Measurements from ENCODE around the gene DOCK2.

DOCK2 gene

DNA sequence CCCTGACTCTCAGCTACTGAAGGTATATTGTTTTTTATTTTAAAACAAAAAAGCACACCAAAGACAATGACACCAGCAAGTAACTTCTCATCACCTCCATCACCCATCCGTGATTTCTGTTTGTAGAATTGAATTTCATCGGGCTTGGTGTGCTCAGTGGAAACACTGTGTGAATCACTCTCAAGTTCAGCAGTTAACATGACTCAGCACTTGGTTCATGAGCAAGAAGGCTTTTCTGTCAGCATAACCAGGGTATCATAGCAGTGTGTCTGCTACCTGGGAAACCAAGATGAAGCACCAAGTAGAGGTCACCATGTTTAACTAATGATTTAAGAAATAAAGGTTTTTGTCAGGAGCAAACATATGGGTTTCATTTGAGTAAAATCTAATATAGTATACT lies 219.5 kb downstream of the DOCK2 start:
- H3K4me3 ChIP-seq (ENCODE audit: low read length), result no peak overlapping the region
- TF ChIP-seq, protein P1, sequence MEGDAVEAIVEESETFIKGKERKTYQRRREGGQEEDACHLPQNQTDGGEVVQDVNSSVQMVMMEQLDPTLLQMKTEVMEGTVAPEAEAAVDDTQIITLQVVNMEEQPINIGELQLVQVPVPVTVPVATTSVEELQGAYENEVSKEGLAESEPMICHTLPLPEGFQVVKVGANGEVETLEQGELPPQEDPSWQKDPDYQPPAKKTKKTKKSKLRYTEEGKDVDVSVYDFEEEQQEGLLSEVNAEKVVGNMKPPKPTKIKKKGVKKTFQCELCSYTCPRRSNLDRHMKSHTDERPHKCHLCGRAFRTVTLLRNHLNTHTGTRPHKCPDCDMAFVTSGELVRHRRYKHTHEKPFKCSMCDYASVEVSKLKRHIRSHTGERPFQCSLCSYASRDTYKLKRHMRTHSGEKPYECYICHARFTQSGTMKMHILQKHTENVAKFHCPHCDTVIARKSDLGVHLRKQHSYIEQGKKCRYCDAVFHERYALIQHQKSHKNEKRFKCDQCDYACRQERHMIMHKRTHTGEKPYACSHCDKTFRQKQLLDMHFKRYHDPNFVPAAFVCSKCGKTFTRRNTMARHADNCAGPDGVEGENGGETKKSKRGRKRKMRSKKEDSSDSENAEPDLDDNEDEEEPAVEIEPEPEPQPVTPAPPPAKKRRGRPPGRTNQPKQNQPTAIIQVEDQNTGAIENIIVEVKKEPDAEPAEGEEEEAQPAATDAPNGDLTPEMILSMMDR (conservative IDR thresholded peaks at IDR 0.05; ENCODE audit: low read length), result no peak
- DNase-seq (ENCODE audit: low read depth), result peak; percentile 85

DNA sequence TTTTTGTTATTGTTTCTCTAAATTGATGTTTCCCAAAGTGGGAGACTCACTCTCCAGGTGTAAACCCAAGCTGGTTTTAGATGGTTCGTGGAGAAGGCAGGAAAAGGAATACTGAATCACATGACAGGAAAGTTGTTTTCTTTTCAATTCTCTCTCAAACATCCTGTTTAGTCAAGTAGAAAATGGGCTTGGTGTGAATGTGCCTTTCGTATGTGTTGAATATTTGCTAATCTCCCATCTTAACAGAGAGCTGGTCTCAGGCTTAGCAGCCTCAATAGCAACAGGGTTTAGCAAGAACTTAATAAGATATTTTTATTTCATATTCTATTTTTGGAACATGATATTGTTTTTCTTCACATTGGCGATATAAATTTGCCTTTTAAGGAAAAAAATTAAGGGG lies 223.5 kb downstream of the DOCK2 start:
- TF ChIP-seq, protein P1 (conservative IDR thresholded peaks at IDR 0.05; ENCODE audit: low read length), result no peak
- no peak overlapping the region for H3K4me3 ChIP-seq (ENCODE audit: low read length)
- no peak for DNase-seq (ENCODE audit: low read depth)

DNA sequence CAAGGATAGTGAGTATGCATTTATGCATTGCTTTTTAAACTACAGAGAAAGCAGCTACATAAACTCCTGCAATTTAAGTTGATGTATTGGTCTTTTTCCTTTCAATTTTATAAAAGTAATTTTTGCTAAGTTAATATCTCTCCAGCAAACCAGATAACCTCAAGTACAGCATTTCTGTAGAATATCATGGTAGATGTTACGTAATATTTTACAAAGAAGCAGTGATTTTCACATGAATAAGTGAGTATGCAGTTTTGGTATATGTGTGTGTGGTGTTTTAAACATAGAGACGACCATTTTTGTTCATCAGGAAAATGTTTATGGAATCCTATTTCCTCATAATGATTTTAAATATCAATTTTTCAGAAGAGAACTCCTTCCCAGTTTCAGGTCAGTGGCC lies 224.4 kb downstream of the DOCK2 start:
- TF ChIP-seq, protein P1 (conservative IDR thresholded peaks at IDR 0.05; ENCODE audit: low read length), result no peak
- DNase-seq (ENCODE audit: low read depth), result no peak

DNA sequence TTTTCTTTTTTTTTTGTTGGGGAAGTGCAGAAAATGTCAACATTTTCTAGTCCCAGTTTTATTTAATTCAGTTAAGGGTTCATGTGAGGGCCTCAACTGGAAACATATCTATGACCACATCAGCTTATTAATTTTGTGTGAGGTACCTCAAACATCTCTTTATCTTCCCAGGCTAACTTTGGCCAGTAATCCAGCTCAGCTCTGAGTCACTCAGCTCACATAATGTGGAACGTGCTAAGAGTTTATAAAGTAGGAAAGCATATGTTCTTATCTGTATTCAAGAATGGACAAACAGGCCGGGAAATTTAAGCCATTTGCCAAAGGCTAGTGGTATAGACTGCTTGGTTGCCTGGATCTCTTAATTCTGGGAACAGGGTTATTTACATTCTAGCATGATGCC lies 224.9 kb downstream of the DOCK2 start:
- TF ChIP-seq, protein P1 (conservative IDR thresholded peaks at IDR 0.05; ENCODE audit: low read length), result no peak
- no peak overlapping the region for H3K4me3 ChIP-seq (ENCODE audit: low read length)
- peak; percentile 78 for DNase-seq (ENCODE audit: low read depth)

More for the DNA sequence above, 224.4 kb downstream of the DOCK2 start:
- no peak overlapping the region for H3K4me3 ChIP-seq (ENCODE audit: low read length)

DNA sequence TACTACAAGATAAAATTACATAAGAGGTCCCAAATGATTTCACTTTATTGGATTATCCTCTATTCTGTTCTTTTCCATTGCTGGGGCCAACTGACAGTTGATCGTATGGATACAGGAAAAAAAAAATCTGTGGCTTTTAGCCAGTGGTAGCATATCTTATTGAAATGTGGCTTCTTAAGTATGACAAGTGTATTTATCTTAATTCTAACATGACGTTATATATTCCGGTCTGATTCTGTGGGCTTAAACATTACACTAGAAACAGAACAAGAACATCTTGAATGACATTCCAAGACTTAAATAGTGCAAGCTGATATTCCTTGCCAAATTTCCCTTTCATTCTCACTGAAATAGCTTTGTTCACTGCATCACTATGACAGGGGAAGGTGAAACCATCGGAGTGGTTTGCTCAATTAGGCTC lies 225.3 kb downstream of the DOCK2 start:
- DNase-seq (ENCODE audit: low read depth), result peak; percentile 19
- TF ChIP-seq, protein P1 (conservative IDR thresholded peaks at IDR 0.05; ENCODE audit: low read length), result no peak
- no peak overlapping the region for H3K4me3 ChIP-seq (ENCODE audit: low read length)

DNA sequence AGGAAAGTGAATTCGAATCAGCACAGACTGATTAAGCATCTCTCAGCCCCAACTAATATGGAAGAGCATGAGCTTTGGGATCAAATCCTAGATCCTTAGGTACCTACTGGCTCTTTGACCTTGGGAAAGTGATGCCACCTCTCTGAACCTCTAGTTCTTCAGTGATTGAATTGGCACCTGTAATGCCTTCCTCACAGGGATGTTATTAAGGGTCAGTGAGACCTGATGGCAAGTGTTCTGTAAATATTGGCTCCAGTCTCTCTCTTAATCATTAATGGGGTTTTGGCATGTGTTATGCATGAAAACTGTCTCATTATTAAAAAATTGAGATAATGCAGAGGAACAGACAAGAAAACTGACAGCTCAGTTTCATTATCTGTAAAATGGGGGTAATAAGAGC lies 227.4 kb downstream of the DOCK2 start:
- TF ChIP-seq, protein P1 (conservative IDR thresholded peaks at IDR 0.05; ENCODE audit: low read length), result no peak
- no peak for DNase-seq (ENCODE audit: low read depth)
- no peak overlapping the region for H3K4me3 ChIP-seq (ENCODE audit: low read length)

DNA sequence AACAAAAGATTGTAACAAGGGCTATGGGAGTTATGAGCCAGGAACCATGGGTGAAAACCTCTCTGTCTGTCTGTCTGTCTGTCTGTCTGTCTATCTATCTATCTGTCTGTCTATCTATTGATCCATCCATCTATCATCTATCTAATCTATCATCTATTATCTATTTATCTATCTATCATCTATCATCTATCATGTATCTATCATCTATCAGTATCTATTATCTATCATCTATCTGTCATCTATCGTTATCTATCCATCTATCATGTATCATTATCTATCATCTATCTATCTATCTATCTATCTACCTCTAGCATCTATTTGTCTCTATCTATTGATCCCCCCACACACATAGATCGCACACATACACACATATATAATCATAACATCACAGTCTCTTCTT lies 230.3 kb downstream of the DOCK2 start:
- no peak overlapping the region for H3K4me3 ChIP-seq (ENCODE audit: low read length)
- no peak for DNase-seq (ENCODE audit: low read depth)
- TF ChIP-seq, protein P1 (conservative IDR thresholded peaks at IDR 0.05; ENCODE audit: low read length), result no peak

Data from AG10803 (cell line).